Endothelial cell of umbilical vein (primary cell): ENCODE results near the gene EPS8.

Source experiments
- CTCF ChIP-seq, 2 donors: IDR thresholded peaks; 1 replicate in 1 of 2; 2 replicates in 1 of 2; pipeline ENCODE4 v1.5.1; 2011; ENCODE audit warnings: low read length in 2 of 2, mild to moderate bottlenecking in 2 of 2, moderate library complexity in 2 of 2, control low read depth in 1 of 2, inconsistent platforms in 1 of 2, low read depth in 1 of 2; ENCODE audit not compliant: insufficient read depth in 1 of 2; ENCODE audit errors: extremely low read depth in 1 of 2
- EZH2 ChIP-seq: IDR thresholded peaks from 2 replicates; pipeline ENCODE4 v1.6.1; 2012; ENCODE audit warnings: borderline replicate concordance, low read depth, mild to moderate bottlenecking, moderate library complexity, low read length, inconsistent platforms; ENCODE audit not compliant: severe bottlenecking
- JUN ChIP-seq: IDR thresholded peaks from 2 replicates; pipeline ENCODE4 v1.6.1; 2011; ENCODE audit warnings: borderline replicate concordance, low read depth; ENCODE audit not compliant: insufficient read length, insufficient read depth
- MAX ChIP-seq: IDR thresholded peaks from 2 replicates; pipeline ENCODE4 v1.6.1; 2011; ENCODE audit not compliant: insufficient read depth, insufficient read length
- MYC ChIP-seq: IDR thresholded peaks from one replicate; pipeline ENCODE4 v1.6.1; 2011; ENCODE audit warnings: mild to moderate bottlenecking, low read depth, low read length

- no peak for TF ChIP-seq JUN
- no peak for TF ChIP-seq EZH2
- TF ChIP-seq MYC: no peak
- TF ChIP-seq CTCF (IDR thresholded peaks at IDR 0.05; ENCODE audit: extremely low read depth in 1 of 2, insufficient read depth in 1 of 2, low read depth in 1 of 2, low read length in 2 of 2): no peak
- TF ChIP-seq MAX: no peak
Measured at GRCh38 chr12:15596174-15596573, 193.0 kb downstream of the EPS8 start.
